Smooth muscle cell (in vitro differentiated cells): ENCODE results near the gene DCAF8. TPM values are rescaled to one million over a fixed set of nuclear protein-coding genes. Genes with fewer than 3 reads are reported as not detected.

ENCODE experiments used
- DNase-seq: peaks from one replicate; lab custom pipeline; 2025; ENCODE audit not compliant: unreplicated experiment; lab: John Stamatoyannopoulos, UW
- H2AFZ ChIP-seq: fragments of 200-600 bp; sonication (generic); 2 replicates; pipeline ENCODE4 v1.6.0; 2016; ENCODE audit warnings: antibody characterized with exemption, low read depth, mild to moderate bottlenecking
- H3F3A ChIP-seq: fragments of 200-600 bp; sonication (generic); 2 replicates; pipeline ENCODE4 v1.6.0; 2017; ENCODE audit warnings: antibody characterized with exemption, low read depth
- H3K27ac ChIP-seq: fragments of 200-600 bp; sonication (generic); 2 replicates; pipeline ENCODE4 v1.5.1; 2016; ENCODE audit warnings: low read depth, mild to moderate bottlenecking
- H3K27me3 ChIP-seq: fragments of 200-600 bp; sonication (generic); 2 replicates; pipeline ENCODE4 v1.6.1; 2016; ENCODE audit warnings: low read depth, mild to moderate bottlenecking
- H3K36me3 ChIP-seq: fragments of 200-600 bp; sonication (generic); 2 replicates; pipeline ENCODE4 v1.5.1; 2016; ENCODE audit warnings: low read depth
- H3K4me1 ChIP-seq: fragments of 200-600 bp; sonication (generic); 2 replicates; pipeline ENCODE4 v1.5.1; 2016; ENCODE audit warnings: low read depth
- H3K4me2 ChIP-seq: fragments of 200-600 bp; sonication (generic); 2 replicates; pipeline ENCODE4 v1.6.0; 2016; ENCODE audit warnings: mild to moderate bottlenecking
- H3K4me3 ChIP-seq: fragments of 200-600 bp; sonication (generic); 2 replicates; pipeline ENCODE4 v1.5.1; 2016; ENCODE audit warnings: mild to moderate bottlenecking
- H3K79me2 ChIP-seq: fragments of 200-600 bp; sonication (generic); 2 replicates; pipeline ENCODE4 v1.6.0; 2016; ENCODE audit warnings: low read depth, mild to moderate bottlenecking
- H3K9ac ChIP-seq: fragments of 200-600 bp; sonication (generic); 2 replicates; pipeline ENCODE4 v1.6.0; 2016; ENCODE audit warnings: low read depth
- H3K9me3 ChIP-seq: fragments of 200-600 bp; sonication (generic); replicated peaks from 2 replicates; pipeline ENCODE4 v1.5.1; 2016; ENCODE audit warnings: low read depth
- H4K20me1 ChIP-seq: fragments of 200-600 bp; sonication (generic); 2 replicates; pipeline ENCODE4 v1.6.0; 2016; ENCODE audit warnings: low read depth
- CTCF ChIP-seq: fragments of 200-600 bp; sonication (generic); IDR thresholded peaks from 2 replicates; pipeline ENCODE4 v1.5.1; 2017; ENCODE audit warnings: borderline replicate concordance, mild to moderate bottlenecking, antibody characterized with exemption; ENCODE audit not compliant: insufficient read depth, poor library complexity, severe bottlenecking
- WGBS: methylation state at CpG from one replicate; pipeline ENCODE4 v1.1.7; 2016; ENCODE audit warnings: low lambda C conversion rate; 5-methylcytosine and 5-hydroxymethylcytosine counted together
- polyA plus RNA-seq: library from polyadenylated mRNA; unstranded; fragments of >200 nt; fragmentation: Nextera tagmentation; extraction: Ambion mirVana; gene quantifications from 2 replicates; pipeline ENCODE4 v1.2.1, GENCODE V29; 2016
- total RNA-seq: library from RNA; depleted of rRNA; stranded (reverse); fragments of >200 nt; gene quantifications from 2 replicates; pipeline ENCODE4 v1.2.3, GENCODE V29; 2014

Gene DCAF8
- total and polyA plus RNA-seq, 2 experiments from 2014 or later: 63.6 to 79.9 TPM

DNA sequence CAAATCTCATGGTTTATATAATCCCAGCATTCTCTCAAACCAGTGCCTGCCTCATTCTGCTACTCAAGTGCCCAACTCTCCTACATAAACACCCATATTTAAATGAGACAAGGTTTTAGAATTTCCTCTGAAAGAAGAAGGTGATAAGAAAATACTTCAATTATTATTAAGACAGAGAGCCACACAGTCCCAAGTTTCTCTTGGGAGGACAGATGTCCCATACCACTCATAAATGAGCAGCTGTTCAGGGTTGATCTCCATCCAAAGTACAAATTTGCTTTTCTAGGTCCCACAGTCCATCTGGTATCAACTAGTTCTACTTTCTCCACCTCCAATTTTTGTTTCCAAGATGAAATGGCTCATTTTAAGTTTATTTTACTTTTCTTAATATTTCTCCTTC is 11.3 kb downstream of the DCAF8 start:
- Histone ChIP-seq H3K79me2 (peaks cover 69% of the 10 kb centered on the region), H3K4me2 (no peak overlapping the region), H3K4me3 (no peak overlapping the region), H3K27me3 (no peaks in the 10 kb centered on the region), H2AFZ (no peak overlapping the region), H3K4me1 (no peaks in the 10 kb centered on the region), H3F3A (peaks cover 7% of the 10 kb centered on the region), H3K27ac (no peak overlapping the region), H3K9me3 (no peaks in the 10 kb centered on the region), H3K36me3 (no peaks in the 10 kb centered on the region), H3K9ac (no peak overlapping the region), H4K20me1 (peaks cover 98% of the 10 kb centered on the region)
- DNase-seq: no peak
- no peak for TF ChIP-seq CTCF

DNA sequence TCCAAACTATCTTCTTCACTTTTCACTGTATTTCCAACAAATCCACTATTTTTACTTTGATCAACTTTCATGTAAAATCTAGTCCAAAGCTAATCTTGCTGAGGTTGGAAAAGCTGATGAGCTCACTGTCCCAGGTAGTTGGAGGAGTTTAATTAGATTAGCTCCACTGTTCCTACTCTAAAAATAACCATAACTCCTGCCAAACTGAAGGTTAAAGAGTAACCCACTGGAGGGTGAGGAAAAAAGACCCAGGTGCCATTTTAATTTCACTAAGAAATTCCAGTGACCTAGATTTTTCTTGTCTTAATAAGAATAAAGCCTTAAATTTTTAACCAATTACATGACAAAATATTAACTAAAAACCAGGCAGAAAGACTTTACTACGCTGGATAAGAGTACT is 15.3 kb downstream of the DCAF8 start:
- DNase-seq: no peak
- no peaks in the 10 kb centered on the region for H3K27me3 ChIP-seq
- no peak for TF ChIP-seq CTCF
- no peak overlapping the region for H3K27ac ChIP-seq
- no peak overlapping the region for H3K4me3 ChIP-seq
- no peak overlapping the region for H2AFZ ChIP-seq
- 91% methylated on average over 1 of the region's 1 CpG for WGBS
- H4K20me1 ChIP-seq: peaks cover 96% of the 10 kb centered on the region
- H3K79me2 ChIP-seq: peaks cover 56% of the 10 kb centered on the region
- H3K36me3 ChIP-seq: no peaks in the 10 kb centered on the region
- H3K4me2 ChIP-seq: no peak overlapping the region
- H3K4me1 ChIP-seq: no peaks in the 10 kb centered on the region
- H3K9ac ChIP-seq: no peak overlapping the region
- no peaks in the 10 kb centered on the region for H3K9me3 ChIP-seq
- H3F3A ChIP-seq: no peaks in the 10 kb centered on the region

GRCh38 chr1:160245434-160245833 is 16.9 kb downstream of the DCAF8 start:
- H3K4me3 ChIP-seq: no peak overlapping the region
- H3K9me3 ChIP-seq: no peaks in the 10 kb centered on the region
- H2AFZ ChIP-seq: no peak overlapping the region
- H4K20me1 ChIP-seq: peaks cover 91% of the 10 kb centered on the region
- no peaks in the 10 kb centered on the region for H3F3A ChIP-seq
- no peaks in the 10 kb centered on the region for H3K36me3 ChIP-seq
- H3K4me1 ChIP-seq: no peaks in the 10 kb centered on the region
- no peaks in the 10 kb centered on the region for H3K27me3 ChIP-seq
- peaks cover 43% of the 10 kb centered on the region for H3K79me2 ChIP-seq
- no peak overlapping the region for H3K9ac ChIP-seq
- WGBS: 81% methylated on average over 1 of the region's 1 CpG
- no peak overlapping the region for H3K4me2 ChIP-seq
- no peak for DNase-seq
- no peak for TF ChIP-seq CTCF
- no peak overlapping the region for H3K27ac ChIP-seq

- Histone ChIP-seq H3K4me3 (no peak overlapping the region), H3K4me2 (no peak overlapping the region), H3K4me1 (no peaks in the 10 kb centered on the region), H3K9me3 (no peaks in the 10 kb centered on the region), H3K36me3 (no peaks in the 10 kb centered on the region), H3K79me2 (peaks cover 32% of the 10 kb centered on the region), H4K20me1 (peaks cover 83% of the 10 kb centered on the region), H3K27me3 (no peaks in the 10 kb centered on the region), H2AFZ (no peak overlapping the region), H3K27ac (no peak overlapping the region), H3K9ac (no peak overlapping the region), H3F3A (no peaks in the 10 kb centered on the region)
- no peak for TF ChIP-seq CTCF
- 100% methylated on average over 1 of the region's 1 CpG for WGBS
- DNase-seq: no peak
These were observed 18.1 kb downstream of the DCAF8 start for GRCh38 chr1:160244209-160244608.
